ENCODE results near the gene CLEC3B.
"Not testable (repeated sequence)": the region's sequence is repeated elsewhere in the genome, so short reads cannot be mapped to it uniquely, and the experiment has no call there.

CLEC3B gene, protein sequence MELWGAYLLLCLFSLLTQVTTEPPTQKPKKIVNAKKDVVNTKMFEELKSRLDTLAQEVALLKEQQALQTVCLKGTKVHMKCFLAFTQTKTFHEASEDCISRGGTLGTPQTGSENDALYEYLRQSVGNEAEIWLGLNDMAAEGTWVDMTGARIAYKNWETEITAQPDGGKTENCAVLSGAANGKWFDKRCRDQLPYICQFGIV

DNA sequence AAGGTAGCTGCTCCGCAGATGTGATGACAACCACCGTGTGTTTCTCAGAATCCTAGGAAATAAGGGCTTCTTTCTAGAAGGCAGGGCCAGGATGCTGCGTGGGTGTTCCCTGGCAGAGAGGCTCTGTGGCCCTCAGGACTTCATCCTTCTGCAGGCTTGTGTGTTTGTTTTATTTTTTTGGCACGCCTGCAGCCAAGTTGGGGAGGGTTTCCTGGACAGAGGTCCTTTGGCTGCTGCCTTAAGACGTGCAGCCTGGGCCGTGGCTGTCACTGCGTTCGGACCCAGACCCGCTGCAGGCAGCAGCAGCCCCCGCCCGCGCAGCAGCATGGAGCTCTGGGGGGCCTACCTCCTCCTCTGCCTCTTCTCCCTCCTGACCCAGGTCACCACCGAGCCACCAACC lies at the start of gene CLEC3B:
CLEC3B (plus strand) TSS at position 266 of the 400 bp plus-strand sequence; CDS start at position 326, 60 bp downstream.
- in situ Hi-C loops (cut with HindIII; ENCODE audit: low pct_unique_long_range_greater_than_20kb, low sequenced_read_pairs): no loop called here

DNA sequence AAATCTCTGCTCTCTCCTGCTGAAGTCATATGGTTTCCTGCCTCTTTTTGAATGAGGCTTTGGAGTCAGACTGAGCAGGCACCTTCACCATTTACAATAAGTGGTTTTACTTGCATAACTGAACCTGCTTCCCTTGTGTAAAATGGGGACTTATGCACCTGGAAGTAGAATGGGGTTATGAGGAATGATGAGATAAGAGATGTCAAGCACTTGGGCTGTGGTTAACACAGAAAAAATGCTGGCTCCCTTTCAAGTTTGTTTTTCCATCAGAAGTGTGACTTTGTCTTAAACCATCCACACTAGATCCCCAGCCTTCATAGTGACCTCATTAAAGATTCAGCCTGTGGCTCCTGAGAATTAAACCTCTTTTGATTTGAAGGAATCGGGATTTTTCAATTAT lies 44.9 kb upstream of the CLEC3B start:
- in situ Hi-C loops (cut with HindIII; ENCODE audit: low pct_unique_long_range_greater_than_20kb, low sequenced_read_pairs): no loop called here

More for the DNA sequence above, at the start of gene CLEC3B:
- TF ChIP-seq JUND (IDR thresholded peaks at IDR 0.05; ENCODE audit: low read depth): no peak
- peak in 1 of 2 experiments; percentile 32 for DNase-seq (ENCODE audit: low read depth in 1 of 2, low spot score in 1 of 2)

DNA sequence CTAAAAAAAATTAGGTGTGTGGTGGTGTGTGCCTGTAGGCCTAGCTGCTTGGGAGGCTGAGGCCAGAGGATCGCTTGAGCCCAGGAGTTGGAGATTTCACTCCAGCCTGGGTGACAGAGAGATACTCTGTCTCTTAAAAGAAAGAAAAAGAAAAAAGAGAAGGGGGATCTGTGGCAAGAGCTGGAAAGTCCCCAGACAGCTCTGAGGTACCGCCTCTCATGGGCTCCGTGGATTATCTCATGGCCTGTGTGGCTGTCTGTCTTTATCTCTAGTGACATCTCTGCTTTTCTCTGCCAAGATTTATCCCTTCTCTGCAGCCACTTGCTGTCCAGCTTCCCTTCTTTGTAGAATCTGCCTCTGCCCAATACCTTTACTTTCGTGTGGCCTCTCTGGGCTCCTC lies 44.4 kb upstream of the CLEC3B start:
- no peak for TF ChIP-seq JUND (IDR thresholded peaks at IDR 0.05; ENCODE audit: low read depth)
- in situ Hi-C loops (cut with HindIII; ENCODE audit: low pct_unique_long_range_greater_than_20kb, low sequenced_read_pairs): no loop called here
- no peak for DNase-seq (ENCODE audit: low read depth in 1 of 2, low spot score in 1 of 2)

More for the DNA sequence above, 44.9 kb upstream of the CLEC3B start:
- no peak for TF ChIP-seq JUND (IDR thresholded peaks at IDR 0.05; ENCODE audit: low read depth)
- DNase-seq (ENCODE audit: low read depth in 1 of 2, low spot score in 1 of 2): no peak

DNA sequence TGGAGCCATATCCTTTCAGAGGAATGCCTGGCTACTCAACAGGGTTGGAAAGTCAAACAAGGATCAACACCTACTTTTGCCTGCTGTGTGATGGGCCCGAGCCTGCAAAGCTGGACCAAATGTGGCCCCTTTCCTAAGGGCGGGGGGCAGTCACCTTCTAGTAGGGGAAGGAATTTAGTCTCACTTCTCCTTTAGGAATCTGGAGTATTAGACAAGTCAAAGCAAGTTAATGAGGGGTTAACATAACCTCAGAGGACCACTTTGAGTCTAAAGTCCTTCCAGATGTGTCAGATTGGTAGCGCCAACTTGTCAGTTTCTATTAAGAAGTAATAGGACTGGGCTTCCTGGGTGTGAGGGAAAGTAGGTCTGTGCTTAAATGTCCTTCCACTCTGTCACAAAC lies 43.3 kb upstream of the CLEC3B start:
- TF ChIP-seq JUND (IDR thresholded peaks at IDR 0.05; ENCODE audit: low read depth): no peak
- DNase-seq (ENCODE audit: low read depth in 1 of 2, low spot score in 1 of 2): no peak
- in situ Hi-C loops (cut with HindIII; ENCODE audit: low pct_unique_long_range_greater_than_20kb, low sequenced_read_pairs): no loop called here

DNA sequence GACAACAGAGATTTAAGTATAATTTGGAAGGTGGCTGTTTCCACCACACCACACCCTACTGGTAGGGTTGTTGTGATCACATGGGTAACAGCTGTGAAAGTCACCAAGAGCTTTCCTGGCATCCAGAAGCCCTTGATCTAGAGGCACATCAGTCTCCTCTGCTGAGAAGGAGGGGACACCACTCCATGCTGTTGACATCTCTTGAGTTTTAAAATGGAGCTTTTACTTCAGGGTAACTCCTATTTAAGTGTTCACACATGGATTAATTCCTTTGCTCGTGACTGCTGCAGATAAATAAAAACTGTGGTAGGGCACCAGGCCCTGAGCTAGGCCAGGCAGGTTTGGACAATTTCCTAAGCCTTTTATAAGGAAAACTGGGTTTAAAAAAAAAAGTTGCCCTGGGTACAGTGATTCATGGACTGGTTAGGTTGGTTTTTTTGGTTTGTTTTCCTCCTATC lies 42.6 kb upstream of the CLEC3B start:
- no peak for DNase-seq (ENCODE audit: low read depth in 1 of 2, low spot score in 1 of 2)
- TF ChIP-seq JUND (IDR thresholded peaks at IDR 0.05; ENCODE audit: low read depth): no peak
- in situ Hi-C loops (cut with HindIII; ENCODE audit: low pct_unique_long_range_greater_than_20kb, low sequenced_read_pairs): no loop called here

GRCh38 chr3:44984335-44984734 lies 41.8 kb upstream of the CLEC3B start:
- in situ Hi-C loops (cut with HindIII; ENCODE audit: low pct_unique_long_range_greater_than_20kb, low sequenced_read_pairs): no loop called here
- no peak for TF ChIP-seq JUND (IDR thresholded peaks at IDR 0.05; ENCODE audit: low read depth)
- DNase-seq (ENCODE audit: low read depth in 1 of 2, low spot score in 1 of 2): no peak

GRCh38 chr3:44986330-44986729 lies 39.8 kb upstream of the CLEC3B start:
- DNase-seq (ENCODE audit: low read depth in 1 of 2, low spot score in 1 of 2); in situ Hi-C loops (cut with HindIII; ENCODE audit: low pct_unique_long_range_greater_than_20kb, low sequenced_read_pairs): not testable (repeated sequence)

- no peak for TF ChIP-seq JUND (IDR thresholded peaks at IDR 0.05; ENCODE audit: low read depth)
- no peak for DNase-seq (ENCODE audit: low read depth in 1 of 2, low spot score in 1 of 2)
- in situ Hi-C loops (cut with HindIII; ENCODE audit: low pct_unique_long_range_greater_than_20kb, low sequenced_read_pairs): no loop called here
These were observed 38.8 kb upstream of the CLEC3B start for GRCh38 chr3:44987332-44987731.

- no peak for TF ChIP-seq JUND (IDR thresholded peaks at IDR 0.05; ENCODE audit: low read depth)
- DNase-seq (ENCODE audit: low read depth in 1 of 2, low spot score in 1 of 2): no peak
- in situ Hi-C loops (cut with HindIII; ENCODE audit: low pct_unique_long_range_greater_than_20kb, low sequenced_read_pairs): no loop called here
These were observed 38.0 kb upstream of the CLEC3B start for GRCh38 chr3:44988073-44988472.

- in situ Hi-C loops (cut with HindIII; ENCODE audit: low pct_unique_long_range_greater_than_20kb, low sequenced_read_pairs): no loop called here
- no peak for DNase-seq (ENCODE audit: low read depth in 1 of 2, low spot score in 1 of 2)
- no peak for TF ChIP-seq JUND (IDR thresholded peaks at IDR 0.05; ENCODE audit: low read depth)
These were observed 37.0 kb upstream of the CLEC3B start for GRCh38 chr3:44989141-44989540.

DNA sequence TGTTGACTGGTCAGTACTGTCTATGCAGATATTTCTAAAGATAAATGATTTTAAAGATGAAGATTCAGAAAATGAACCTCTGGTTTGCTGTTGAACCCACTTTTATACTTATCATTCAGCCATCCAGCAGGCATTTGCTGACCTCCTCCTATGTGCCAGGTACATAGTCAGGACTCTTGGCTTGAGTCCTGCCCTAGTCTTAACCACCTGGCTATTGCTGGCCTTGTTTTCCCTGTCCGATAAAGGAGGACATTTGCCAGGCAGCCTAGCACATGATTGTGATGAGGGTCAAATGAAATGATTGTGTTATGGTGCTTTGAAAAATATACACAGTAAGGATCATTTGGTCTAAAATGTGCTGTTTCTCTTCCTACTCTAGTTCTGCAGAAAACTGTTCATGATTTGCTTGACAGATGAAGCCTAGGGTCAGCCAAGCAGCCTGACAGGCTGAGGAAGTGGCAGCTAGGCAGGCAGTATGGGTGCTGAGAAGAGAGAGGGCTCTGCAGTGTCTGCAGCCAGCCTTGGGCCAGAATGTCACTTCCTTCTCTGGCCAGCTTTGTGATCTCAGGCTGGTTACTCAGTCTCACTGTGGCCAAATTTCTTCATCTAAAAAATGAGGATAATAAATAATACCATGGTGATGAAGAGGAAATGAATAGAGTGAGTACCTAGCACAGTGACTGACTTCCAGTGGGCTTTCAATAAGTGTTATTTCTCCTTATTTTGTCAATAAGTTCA lies 36.3 kb upstream of the CLEC3B start:
- TF ChIP-seq JUND (IDR thresholded peaks at IDR 0.05; ENCODE audit: low read depth): no peak
- no peak for DNase-seq (ENCODE audit: low read depth in 1 of 2, low spot score in 1 of 2)
- in situ Hi-C loops (cut with HindIII; ENCODE audit: low pct_unique_long_range_greater_than_20kb, low sequenced_read_pairs): no loop called here

DNA sequence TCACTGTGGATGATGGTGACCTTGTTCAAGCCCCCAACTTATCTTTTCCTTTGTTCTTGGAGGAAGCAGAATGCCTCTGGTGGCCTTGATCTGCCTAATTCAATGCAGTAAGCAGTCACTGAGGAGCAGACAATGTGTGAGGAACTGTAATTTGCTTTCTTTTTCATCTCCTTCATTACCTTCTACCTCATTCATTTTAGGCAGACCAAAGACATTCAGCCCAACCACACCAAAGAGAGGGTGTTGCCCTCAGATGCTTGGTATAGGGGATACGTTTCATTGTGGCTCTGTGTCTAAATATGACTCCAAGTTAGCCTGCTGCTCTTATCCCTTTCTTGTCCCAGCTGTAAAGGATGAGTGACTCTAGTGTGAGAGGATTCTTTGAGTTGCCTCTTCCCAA lies 34.8 kb upstream of the CLEC3B start:
- no peak for TF ChIP-seq JUND (IDR thresholded peaks at IDR 0.05; ENCODE audit: low read depth)
- in situ Hi-C loops (cut with HindIII; ENCODE audit: low pct_unique_long_range_greater_than_20kb, low sequenced_read_pairs): no loop called here
- DNase-seq (ENCODE audit: low read depth in 1 of 2, low spot score in 1 of 2): no peak

All from T47D (cell line).